ENCODE results near the gene CRLF1. TPM values are rescaled to one million over a fixed set of nuclear protein-coding genes. Genes with fewer than 3 reads are reported as not detected.

The CRLF1 gene
- total and polyA plus RNA-seq, 2 of the 8 experiments (the other 6 are each of a cell fraction or from before 2014, with no cell fraction given), result 7.2 to 10.3 TPM

GRCh38 chr19:18580311-18580710 is 26.3 kb downstream of the CRLF1 start:
- Histone ChIP-seq H2BK12ac (ENCODE audit: low read depth, low read length) (no peak overlapping the region), H3K4me3 (ENCODE audit: extremely low read depth in 1 of 4, insufficient read depth in 2 of 4, low read depth in 3 of 4, low read length in 4 of 4) (no peak overlapping the region), H3K36me3 (ENCODE audit: control insufficient read depth in 2 of 4, insufficient read depth in 4 of 4, low read length in 3 of 4) (peaks cover 5 to 22% (median 11%) of the 10 kb centered on the region in 4 experiments; a peak in 7 of 8 replicates), H2BK20ac (ENCODE audit: low read length) (no peak overlapping the region), H3K27me3 (replicated peaks in 1 of 4; ENCODE audit: control insufficient read depth in 3 of 4, extremely low read depth in 1 of 4, insufficient read depth in 3 of 4, low read length in 3 of 4) (no peaks in the 10 kb centered on the region), H3K56ac (replicated peaks; ENCODE audit: insufficient read length, low read depth, low read length) (no peak overlapping the region), H3K9me3 (ENCODE audit: insufficient read depth in 2 of 2, low read depth in 1 of 2, low read length in 1 of 2) (no peaks in the 10 kb centered on the region), H4K5ac (ENCODE audit: insufficient read length, low read depth, low read length) (no peak overlapping the region), H4K91ac (replicated peaks; ENCODE audit: insufficient read length, low read length) (no peak overlapping the region), H3K23ac (ENCODE audit: insufficient read length) (no peak overlapping the region), H3K27ac (ENCODE audit: low read depth, low read length) (no peak overlapping the region), H3K79me1 (ENCODE audit: low read depth, low read length) (no peaks in the 10 kb centered on the region), H4K8ac (ENCODE audit: extremely low read depth, insufficient read depth, low read length) (no peak overlapping the region), H3K79me2 (ENCODE audit: control insufficient read depth in 1 of 2, insufficient read depth in 2 of 2, low read length in 2 of 2) (no peaks in the 10 kb centered on the region), H3K4me2 (ENCODE audit: insufficient read depth in 1 of 2, low read depth in 2 of 2, low read length in 2 of 2) (no peak overlapping the region), H4K20me1 (replicated peaks in 1 of 2; ENCODE audit: control insufficient read depth in 1 of 2, insufficient read depth in 2 of 2, low read length in 2 of 2) (peaks cover 2 to 7% of the 10 kb centered on the region in 2 experiments), H3K14ac (ENCODE audit: insufficient read length) (no peak overlapping the region), H2AK5ac (ENCODE audit: low read depth, low read length) (no peak overlapping the region), H2AFZ (ENCODE audit: low read length) (no peak overlapping the region), H2BK15ac (ENCODE audit: low read length) (no peak overlapping the region), H3K4ac (replicated peaks; ENCODE audit: insufficient read length, low read depth, low read length) (no peak overlapping the region), H2BK5ac (ENCODE audit: low read depth, low read length) (no peak overlapping the region), H3K18ac (ENCODE audit: extremely low read depth, low read length) (no peak overlapping the region), H3K23me2 (ENCODE audit: low read depth, low read length) (no peaks in the 10 kb centered on the region), H2BK120ac (replicated peaks; ENCODE audit: low read depth, low read length) (no peak overlapping the region), H3K9ac (replicated peaks in 1 of 4; ENCODE audit: extremely low read depth in 1 of 4, low read depth in 3 of 4, low read length in 3 of 4) (no peak overlapping the region), H3K4me1 (replicated peaks in 1 of 4; ENCODE audit: control insufficient read depth in 3 of 4, insufficient read depth in 4 of 4, low read length in 3 of 4) (no peaks in the 10 kb centered on the region)
- WGBS, 2 experiments (ENCODE audit: extremely low coverage in 1 of 2, insufficient coverage in 1 of 2, insufficient read length in 1 of 2, insufficient replicate concordance in 2 of 2, low coverage in 1 of 2, low lambda C conversion rate in 2 of 2, missing lambda C conversion rate in 1 of 2), result 85% methylated on average over 7 of the region's 7 CpGs; no CpG with 5 or more reads in 1 of the 2 experiments
- FAIRE-seq (no peak), DNase-seq (ENCODE audit: low read depth in 1 of 2, low spot score in 2 of 2) (no peak)
- ChIA-PET POLR2A (ENCODE audit: partially characterized antibody) (interaction anchor here (0.9 to 4.1 kb wide), 6 partner anchors 8 to 43 kb away, joined by 3 to 33 read pairs (median 4); partner anchors contain the start of genes REX1BD and UBA52), CTCF (ENCODE audit: partially characterized antibody) (interaction anchor here (0.9 to 1.8 kb wide), 5 partner anchors 9 to 114 kb away, joined by 3 to 5 read pairs (median 4); partner anchors contain the start of gene REX1BD)
- TF ChIP-seq BRCA1 (IDR thresholded peaks at IDR 0.05; ENCODE audit: low read depth, low read length) (no peak), HDAC2 (IDR thresholded peaks at IDR 0.05; ENCODE audit: borderline replicate concordance in 1 of 2, low read depth in 2 of 2, low read length in 2 of 2) (no peak)

Data from H1 (cell line).